ENCODE data around the gene USP19.

Gene USP19

GRCh38 chr3:49098429-49098828 lies 22.2 kb downstream of the USP19 start:
- no peak for DNase-seq

GRCh38 chr3:49093853-49094767 lies 26.5 kb downstream of the USP19 start, which contains the start of gene QRICH1:
Gene QRICH1 (minus strand): TSS chr3:49094071. CDS start chr3:49077017, 17,054 bp downstream.
- peak; percentile 92 for DNase-seq

DNA sequence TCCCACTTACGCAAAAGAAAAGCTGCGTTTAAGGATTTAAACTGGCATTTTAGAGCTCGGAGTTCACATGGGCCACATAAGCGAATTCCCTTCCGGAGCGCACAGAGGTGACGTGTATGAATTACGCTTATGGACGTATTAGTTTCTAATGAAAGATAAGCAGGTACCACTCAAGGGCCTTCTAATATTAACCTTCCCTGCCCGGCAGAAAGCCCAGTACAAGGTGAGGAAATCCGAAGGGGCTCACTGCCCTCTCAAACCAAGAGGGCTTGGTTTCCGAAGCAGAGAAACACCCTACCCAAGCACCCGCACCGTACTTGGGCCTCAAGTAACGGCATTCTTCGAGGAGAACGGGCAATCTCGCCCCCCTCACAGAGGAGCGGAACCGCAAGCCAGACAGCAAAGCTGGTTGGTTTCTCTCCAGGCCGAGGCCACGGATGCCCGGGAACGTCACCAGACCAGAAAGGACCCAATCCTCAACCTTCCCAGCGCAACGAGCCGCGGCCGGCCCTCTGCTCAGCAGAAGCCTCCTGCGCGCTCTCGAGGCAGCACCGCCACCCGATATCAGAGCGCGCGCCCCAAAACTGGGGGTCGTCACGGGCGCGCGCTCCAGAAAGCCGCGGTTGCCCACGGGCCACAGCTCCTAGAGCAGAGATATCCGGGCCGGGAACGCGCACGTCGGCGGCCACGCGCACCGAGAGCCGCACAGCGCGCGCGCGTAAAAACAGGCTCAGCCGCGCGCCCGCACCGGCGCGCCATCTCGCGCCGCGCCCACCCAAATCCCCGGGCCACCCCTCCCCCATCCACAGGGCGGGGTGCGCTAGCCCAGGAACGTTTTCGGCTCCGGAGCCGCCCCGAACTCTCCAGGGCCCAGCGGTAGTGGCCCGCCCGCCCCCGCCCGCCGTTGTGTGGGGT lies 27.4 kb downstream of the USP19 start:
- peak; percentile 3 for DNase-seq

DNA sequence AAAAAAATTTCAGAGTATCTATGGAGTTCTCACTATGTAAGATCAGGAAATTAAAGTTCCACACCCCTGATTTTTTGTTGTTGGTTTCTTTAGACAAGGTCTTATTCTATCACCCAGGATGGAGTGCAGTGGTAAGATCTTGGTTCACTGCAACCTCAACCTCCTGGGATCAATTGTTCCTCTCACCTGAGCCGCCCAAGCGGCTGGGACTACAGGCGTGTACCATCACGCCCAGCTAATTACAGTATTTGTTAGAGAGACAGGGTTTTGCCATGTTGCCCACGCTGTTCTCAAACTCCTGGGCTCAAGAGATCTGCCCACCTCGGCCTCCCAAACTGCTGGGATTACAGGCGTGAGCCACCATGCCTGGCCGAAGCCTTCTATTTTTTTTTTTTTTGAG lies 39.2 kb downstream of the USP19 start:
- DNase-seq: no peak

GRCh38 chr3:49079270-49079669 lies 41.4 kb downstream of the USP19 start:
- DNase-seq: no peak

DNA sequence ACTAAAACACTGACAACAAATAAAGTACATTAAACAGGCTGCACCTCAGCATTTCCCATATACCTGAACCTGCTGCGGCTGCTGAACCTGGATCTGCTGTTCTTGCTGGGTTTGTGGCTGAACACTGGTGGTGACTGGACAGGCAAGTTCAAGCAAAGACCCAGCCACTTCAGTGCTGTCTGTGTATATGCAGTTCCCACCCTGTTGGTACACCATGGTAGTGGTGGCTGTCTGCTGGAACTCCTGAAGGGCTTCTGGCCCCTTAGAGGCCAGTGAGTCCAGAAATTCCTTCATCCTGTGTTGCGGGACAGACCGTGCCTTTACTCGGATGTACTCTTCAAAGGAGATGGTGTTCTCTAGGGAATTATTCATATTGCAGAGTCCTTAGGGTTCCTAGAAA lies 44.0 kb downstream of the USP19 start:
- no peak for DNase-seq

DNA sequence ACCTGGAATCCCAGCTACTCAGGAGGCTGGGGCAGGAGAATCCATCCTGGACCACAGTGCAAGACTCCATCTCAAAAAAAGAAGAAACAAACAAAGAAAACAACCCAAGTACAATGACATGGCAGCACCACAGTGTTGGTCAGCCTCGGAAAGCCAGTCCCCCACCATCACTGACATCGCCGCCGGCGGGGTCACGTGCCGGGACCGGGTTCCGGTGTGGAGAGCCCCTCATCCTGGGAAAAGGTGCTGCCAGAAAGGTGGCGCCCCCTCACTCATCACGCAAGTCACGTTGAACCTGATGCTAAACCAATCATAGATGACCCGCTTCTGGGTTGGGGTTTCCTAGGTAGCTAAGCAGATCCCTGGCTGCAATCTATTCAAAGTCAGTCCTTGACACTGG lies 44.5 kb downstream of the USP19 start:
- no peak for DNase-seq
